KMS-11 (cell line): ENCODE data around the gene ARMH4.

Experiments used
- H2AFZ ChIP-seq: fragments of 200-600 bp; sonication (generic); 2 replicates; pipeline ENCODE4 v1.6.1; 2016; ENCODE audit warnings: antibody characterized with exemption, mixed run types, low read depth
- H3K27ac ChIP-seq: fragments of 200-600 bp; sonication (generic); 2 replicates; pipeline ENCODE4 v1.6.1; 2016; ENCODE audit warnings: mild to moderate bottlenecking, mixed run types
- H3K27me3 ChIP-seq: fragments of 200-600 bp; sonication (generic); 2 replicates; pipeline ENCODE4 v1.6.1; 2017; ENCODE audit warnings: mild to moderate bottlenecking, low read depth, mixed run types, moderate library complexity; ENCODE audit not compliant: insufficient read depth
- H3K36me3 ChIP-seq: fragments of 200-600 bp; sonication (generic); 2 replicates; pipeline ENCODE4 v1.6.1; 2017; ENCODE audit warnings: mild to moderate bottlenecking, mixed run types; ENCODE audit not compliant: insufficient read depth
- H3K4me1 ChIP-seq: fragments of 200-600 bp; sonication (generic); 2 replicates; pipeline ENCODE4 v1.6.1; 2016; ENCODE audit warnings: mild to moderate bottlenecking, low read depth, mixed run types; ENCODE audit not compliant: poor library complexity, severe bottlenecking
- H3K4me2 ChIP-seq: fragments of 200-600 bp; sonication (generic); 2 replicates; pipeline ENCODE4 v1.7.0; 2016; ENCODE audit warnings: mild to moderate bottlenecking, mixed run types
- H3K4me3 ChIP-seq: fragments of 200-600 bp; sonication (generic); IDR thresholded peaks from 2 replicates; pipeline ENCODE4 v1.6.1; 2017; ENCODE audit warnings: low read depth, low read length, mixed read lengths; ENCODE audit not compliant: insufficient read depth
- H3K79me2 ChIP-seq: fragments of 200-600 bp; sonication (generic); 2 replicates; pipeline ENCODE4 v1.6.1; 2016; ENCODE audit warnings: low read depth, mixed run types; ENCODE audit not compliant: insufficient read depth
- H3K9ac ChIP-seq: fragments of 200-600 bp; sonication (generic); 2 replicates; pipeline ENCODE4 v1.6.1; 2016; ENCODE audit warnings: mild to moderate bottlenecking, mixed run types
- H4K20me1 ChIP-seq: fragments of 200-600 bp; sonication (generic); 2 replicates; pipeline ENCODE4 v1.6.1; 2016; ENCODE audit warnings: mild to moderate bottlenecking, mixed run types; ENCODE audit not compliant: insufficient read depth
- TF ChIP-seq, protein P1 (sequence below): fragments of 200-600 bp; sonication (generic); conservative IDR thresholded peaks from 2 replicates; pipeline ENCODE4 v1.6.1; 2017; ENCODE audit warnings: low read depth, mild to moderate bottlenecking, antibody characterized with exemption, low read length, moderate library complexity, mixed read lengths

ARMH4 gene

DNA sequence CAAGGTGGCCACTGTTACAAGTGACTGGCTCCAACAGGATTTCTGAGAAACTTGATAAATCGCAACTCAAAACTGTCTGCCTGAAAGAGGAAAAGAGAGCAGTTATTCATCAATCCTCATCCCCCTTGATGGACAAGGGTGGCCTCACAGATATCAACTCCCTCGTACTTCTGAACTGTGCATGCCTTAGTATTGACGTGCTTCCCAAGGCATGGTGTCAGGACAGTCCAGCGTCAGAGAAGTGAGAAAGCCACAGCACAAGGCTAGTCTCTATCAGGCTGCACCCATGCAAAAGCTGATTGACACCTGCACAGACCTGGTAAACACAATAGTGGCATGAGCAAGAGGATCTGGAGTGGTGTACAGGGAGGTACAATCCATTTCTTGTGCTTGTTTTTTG is 160.7 kb downstream of the ARMH4 start:
- Histone ChIP-seq H3K36me3 (no peaks in the 10 kb centered on the region), H3K9ac (no peak overlapping the region), H3K4me3 (no peak overlapping the region), H2AFZ (no peak overlapping the region), H3K4me1 (no peaks in the 10 kb centered on the region), H3K79me2 (no peaks in the 10 kb centered on the region), H3K27ac (no peak overlapping the region), H3K4me2 (no peak overlapping the region), H4K20me1 (no peaks in the 10 kb centered on the region), H3K27me3 (no peaks in the 10 kb centered on the region)
- TF ChIP-seq, protein P1, sequence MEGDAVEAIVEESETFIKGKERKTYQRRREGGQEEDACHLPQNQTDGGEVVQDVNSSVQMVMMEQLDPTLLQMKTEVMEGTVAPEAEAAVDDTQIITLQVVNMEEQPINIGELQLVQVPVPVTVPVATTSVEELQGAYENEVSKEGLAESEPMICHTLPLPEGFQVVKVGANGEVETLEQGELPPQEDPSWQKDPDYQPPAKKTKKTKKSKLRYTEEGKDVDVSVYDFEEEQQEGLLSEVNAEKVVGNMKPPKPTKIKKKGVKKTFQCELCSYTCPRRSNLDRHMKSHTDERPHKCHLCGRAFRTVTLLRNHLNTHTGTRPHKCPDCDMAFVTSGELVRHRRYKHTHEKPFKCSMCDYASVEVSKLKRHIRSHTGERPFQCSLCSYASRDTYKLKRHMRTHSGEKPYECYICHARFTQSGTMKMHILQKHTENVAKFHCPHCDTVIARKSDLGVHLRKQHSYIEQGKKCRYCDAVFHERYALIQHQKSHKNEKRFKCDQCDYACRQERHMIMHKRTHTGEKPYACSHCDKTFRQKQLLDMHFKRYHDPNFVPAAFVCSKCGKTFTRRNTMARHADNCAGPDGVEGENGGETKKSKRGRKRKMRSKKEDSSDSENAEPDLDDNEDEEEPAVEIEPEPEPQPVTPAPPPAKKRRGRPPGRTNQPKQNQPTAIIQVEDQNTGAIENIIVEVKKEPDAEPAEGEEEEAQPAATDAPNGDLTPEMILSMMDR: no peak

DNA sequence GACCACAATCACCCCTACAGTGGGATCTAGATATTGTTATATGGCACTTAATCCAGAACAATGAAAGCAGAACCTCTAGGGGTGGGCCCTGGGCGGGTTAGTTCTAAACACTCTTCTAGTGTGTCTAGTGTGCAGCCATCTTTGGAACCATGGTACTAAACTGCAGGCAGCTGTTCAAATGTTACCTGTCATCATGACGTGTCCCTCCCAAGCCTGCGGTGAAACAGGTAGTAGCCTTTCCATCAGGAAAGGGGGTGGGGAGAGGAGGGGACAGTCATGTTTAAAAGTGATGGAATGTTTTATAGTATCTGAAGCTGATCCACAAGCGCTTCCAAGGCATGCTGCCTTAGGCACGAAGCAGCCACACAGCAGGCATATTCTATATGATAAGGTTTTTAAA is 163.6 kb downstream of the ARMH4 start:
- H4K20me1 ChIP-seq: no peaks in the 10 kb centered on the region
- peaks cover 2% of the 10 kb centered on the region for H3K4me1 ChIP-seq
- H3K4me2 ChIP-seq: no peak overlapping the region
- TF ChIP-seq, protein P1: no peak
- H3K36me3 ChIP-seq: no peaks in the 10 kb centered on the region
- no peak overlapping the region for H3K4me3 ChIP-seq
- no peak overlapping the region for H3K9ac ChIP-seq
- H2AFZ ChIP-seq: no peak overlapping the region
- no peaks in the 10 kb centered on the region for H3K79me2 ChIP-seq
- no peak overlapping the region for H3K27ac ChIP-seq
- H3K27me3 ChIP-seq: no peaks in the 10 kb centered on the region

DNA sequence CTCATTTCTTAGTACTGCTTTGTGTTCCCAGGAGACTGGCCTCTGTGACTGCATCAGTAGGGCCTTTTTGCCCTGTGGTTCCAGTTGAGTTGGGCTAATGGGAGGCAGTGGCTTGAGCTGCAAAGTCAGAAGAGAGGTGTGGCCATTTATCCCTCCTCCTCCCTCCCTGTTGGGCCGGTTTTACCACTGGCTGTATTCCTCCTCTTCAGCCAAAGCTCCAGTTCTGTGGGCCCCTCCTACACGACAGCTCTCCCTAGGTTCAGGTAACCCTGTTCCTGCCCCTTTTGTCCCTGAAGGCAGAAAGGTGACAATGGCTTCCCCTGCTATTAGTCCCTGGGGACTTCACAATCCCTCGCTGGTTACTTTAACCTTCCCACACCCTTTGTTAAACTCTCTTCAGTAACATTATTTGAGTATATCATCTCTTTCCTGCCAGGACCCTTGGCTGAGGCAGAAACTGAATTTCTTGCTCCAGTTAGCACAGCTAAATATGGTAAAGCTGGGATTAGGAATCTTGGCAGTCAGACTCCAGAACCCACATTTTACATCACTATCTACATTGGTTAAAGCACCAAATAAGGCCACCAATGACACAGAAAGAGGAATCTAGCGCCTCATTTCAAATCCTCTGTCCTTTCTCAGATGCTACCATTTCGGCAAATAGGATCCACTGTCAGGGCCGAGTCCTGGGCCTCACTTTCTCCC is 164.3 kb downstream of the ARMH4 start:
- H3K79me2 ChIP-seq: no peaks in the 10 kb centered on the region
- H2AFZ ChIP-seq: no peak overlapping the region
- H3K9ac ChIP-seq: no peak overlapping the region
- no peak overlapping the region for H3K4me3 ChIP-seq
- H3K36me3 ChIP-seq: no peaks in the 10 kb centered on the region
- H3K27me3 ChIP-seq: no peaks in the 10 kb centered on the region
- no peak overlapping the region for H3K27ac ChIP-seq
- H3K4me2 ChIP-seq: no peak overlapping the region
- TF ChIP-seq, protein P1: no peak
- H3K4me1 ChIP-seq: peaks cover 5% of the 10 kb centered on the region
- H4K20me1 ChIP-seq: no peaks in the 10 kb centered on the region

DNA sequence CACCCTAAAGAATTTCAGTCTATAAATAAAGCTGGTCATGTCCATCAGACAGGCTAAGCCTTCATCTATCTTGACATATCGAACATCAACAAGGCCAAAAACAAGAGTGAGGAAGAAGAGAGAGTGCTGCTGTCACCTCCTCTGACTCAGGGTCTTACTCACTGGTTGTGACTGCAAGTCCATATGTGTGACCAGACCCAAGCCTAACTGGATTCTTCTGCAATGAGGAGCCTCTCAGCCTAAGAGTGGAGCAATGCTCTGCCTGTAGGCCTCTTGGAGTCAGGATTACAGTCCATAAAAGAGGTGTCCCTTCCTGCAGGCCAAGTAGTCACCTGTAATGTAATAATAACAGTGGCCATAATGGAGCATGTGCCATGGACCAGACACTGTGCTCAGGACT is 165.0 kb downstream of the ARMH4 start:
- no peaks in the 10 kb centered on the region for H3K79me2 ChIP-seq
- no peak overlapping the region for H2AFZ ChIP-seq
- H3K4me3 ChIP-seq: no peak overlapping the region
- H3K27me3 ChIP-seq: no peaks in the 10 kb centered on the region
- no peak overlapping the region for H3K4me2 ChIP-seq
- H3K27ac ChIP-seq: no peak overlapping the region
- TF ChIP-seq, protein P1: no peak
- H4K20me1 ChIP-seq: no peaks in the 10 kb centered on the region
- peaks cover 5% of the 10 kb centered on the region for H3K4me1 ChIP-seq
- H3K9ac ChIP-seq: no peak overlapping the region
- H3K36me3 ChIP-seq: no peaks in the 10 kb centered on the region
